Endothelial cell of umbilical vein (primary cell): ENCODE results near the gene NSMCE3. TPM values are rescaled to one million over a fixed set of nuclear protein-coding genes. Genes with fewer than 3 reads are reported as not detected.

Experiments used
- BruUV-seq: library from RNA; stranded (reverse); fragments of 400-500 nt; replicated peaks from 2 replicates; lab custom pipeline; 2021; lab: Mats Ljungman, UMichigan
- CTCF ChIA-PET: fragments of 300-600, 350-600 bp; sonication (Branson Sonifier 250); formaldehyde crosslinking; loops from one replicate; lab custom pipeline; 2021; ENCODE audit warnings: antibody characterized with exemption, inconsistent platforms; lab: Charles Lee
- POLR2A ChIA-PET: fragments of 300-600, 350-600 bp; sonication (Branson Sonifier 250); formaldehyde crosslinking; loops from one replicate; lab custom pipeline; 2021; ENCODE audit warnings: antibody characterized with exemption, inconsistent platforms; lab: Charles Lee
- DNase-seq: peaks from one replicate; pipeline ENCODE4 v3.0.0-alpha.2; 2011; ENCODE audit warnings: low read depth, low spot score
- FAIRE-seq: peaks from 2 replicates; lab custom pipeline; 2011; peaks lifted over from hg19 to GRCh38; lab: Jason Lieb, UNC
- H2AFZ ChIP-seq: 2 replicates; pipeline ENCODE4 v1.6.0; 2012; ENCODE audit warnings: low read depth, low read length, control low read depth, inconsistent platforms
- H3K27ac ChIP-seq: 2 replicates; pipeline ENCODE4 v1.5.1; 2011; ENCODE audit warnings: low read depth, mild to moderate bottlenecking, control low read depth, low read length, moderate library complexity; ENCODE audit not compliant: insufficient read depth
- H3K27me3 ChIP-seq, 2 experiments: 2 replicates each; pipeline versions ENCODE4 v1.6.0 to v1.6.1; 2011; ENCODE audit warnings: low read length in 2 of 2, mixed read lengths in 1 of 2; ENCODE audit not compliant: control insufficient read depth in 2 of 2, insufficient read depth in 2 of 2
- H3K36me3 ChIP-seq, 2 experiments: 2 replicates in 1 of 2; 3 replicates in 1 of 2; pipeline ENCODE4 v1.5.1; 2011; ENCODE audit warnings: low read length in 2 of 2, mild to moderate bottlenecking in 1 of 2, moderate library complexity in 1 of 2; ENCODE audit not compliant: control insufficient read depth in 2 of 2, insufficient read depth in 2 of 2; ENCODE audit errors: extremely low read depth in 1 of 2
- H3K4me1 ChIP-seq: 3 replicates; pipeline ENCODE4 v1.5.1; 2011; ENCODE audit warnings: mild to moderate bottlenecking, low read length; ENCODE audit not compliant: control insufficient read depth, insufficient read depth; ENCODE audit errors: extremely low read depth
- H3K4me2 ChIP-seq: 2 replicates; pipeline ENCODE4 v1.6.1; 2011; ENCODE audit warnings: low read length, control low read depth, mixed read lengths; ENCODE audit not compliant: insufficient read depth
- H3K4me3 ChIP-seq, 3 experiments: fragments of 200-600 bp in 1 of 3; sonication (generic), shearing (Covaris generic) in 1 of 3; replicated peaks in 1 of 3; 2 replicates each; pipeline ENCODE4 v1.5.1; 2011 to 2016; ENCODE audit warnings: control low read depth in 3 of 3, low read length in 3 of 3, mild to moderate bottlenecking in 2 of 3, inconsistent platforms in 1 of 3, low read depth in 1 of 3, moderate library complexity in 1 of 3; ENCODE audit not compliant: insufficient read depth in 1 of 3
- H3K79me2 ChIP-seq: 2 replicates; pipeline ENCODE4 v1.6.0; 2012; ENCODE audit warnings: low read length, inconsistent platforms; ENCODE audit not compliant: control insufficient read depth, insufficient read depth
- H3K9ac ChIP-seq: replicated peaks from 2 replicates; pipeline ENCODE3; 2011; ENCODE audit warnings: low read length, control low read depth; ENCODE audit not compliant: insufficient read depth; ENCODE audit errors: extremely low read depth
- H3K9me1 ChIP-seq: replicated peaks from 3 replicates; pipeline ENCODE4 v1.6.0; 2011; ENCODE audit warnings: mild to moderate bottlenecking, low read length; ENCODE audit not compliant: control insufficient read depth, insufficient read depth; ENCODE audit errors: extremely low read depth
- H3K9me3 ChIP-seq: replicated peaks from 2 replicates; pipeline ENCODE4 v1.5.1; 2012; ENCODE audit warnings: low read length, inconsistent platforms; ENCODE audit not compliant: control insufficient read depth, insufficient read depth
- H4K20me1 ChIP-seq: replicated peaks from 2 replicates; pipeline ENCODE3; 2011; ENCODE audit warnings: mild to moderate bottlenecking, low read length; ENCODE audit not compliant: control insufficient read depth, insufficient read depth; ENCODE audit errors: extremely low read depth
- EZH2 ChIP-seq: IDR thresholded peaks from 2 replicates; pipeline ENCODE4 v1.6.1; 2012; ENCODE audit warnings: borderline replicate concordance, low read depth, mild to moderate bottlenecking, moderate library complexity, low read length, inconsistent platforms; ENCODE audit not compliant: severe bottlenecking
- FOS ChIP-seq: IDR thresholded peaks from 2 replicates; pipeline ENCODE4 v1.6.1; 2011; ENCODE audit warnings: mild to moderate bottlenecking, low read length, moderate library complexity, borderline replicate concordance; ENCODE audit not compliant: insufficient read depth
- GATA2 ChIP-seq: IDR thresholded peaks from 2 replicates; pipeline ENCODE4 v1.7.0; 2011; ENCODE audit warnings: low read depth, mild to moderate bottlenecking, moderate library complexity, mixed read lengths, low read length; ENCODE audit not compliant: insufficient read length, insufficient read depth
- JUN ChIP-seq: IDR thresholded peaks from 2 replicates; pipeline ENCODE4 v1.6.1; 2011; ENCODE audit warnings: borderline replicate concordance, low read depth; ENCODE audit not compliant: insufficient read length, insufficient read depth
- MAX ChIP-seq: IDR thresholded peaks from 2 replicates; pipeline ENCODE4 v1.6.1; 2011; ENCODE audit not compliant: insufficient read depth, insufficient read length
- MYC ChIP-seq: IDR thresholded peaks from one replicate; pipeline ENCODE4 v1.6.1; 2011; ENCODE audit warnings: mild to moderate bottlenecking, low read depth, low read length
- POLR2A ChIP-seq: IDR thresholded peaks from 2 replicates; pipeline ENCODE4 v1.6.1; 2012; ENCODE audit warnings: low read depth, mild to moderate bottlenecking, control low read depth, low read length
- POLR2AphosphoS5 ChIP-seq: IDR thresholded peaks from 2 replicates; pipeline ENCODE4 v1.6.1; 2012; ENCODE audit warnings: low read depth, mild to moderate bottlenecking, control low read depth, low read length, moderate library complexity; ENCODE audit not compliant: insufficient read depth
- dilution Hi-C: fragments of 300-500 bp; cut with MboI; formaldehyde crosslinking; loops from one replicate; pipeline ENCODE4 v1.15.0; 2019; ENCODE audit warnings: low sequenced_read_pairs; ENCODE audit not compliant: extremely low pct_ligation_motif_present
- intact Hi-C: fragments of 100-400 bp; cut with micrococcal nuclease; formaldehyde crosslinking; loops from one replicate; pipeline ENCODE4 v1.10.0; 2022
- polyA plus RNA-seq, 4 experiments: library from polyadenylated mRNA; depleted of rRNA in 3 of 4; stranded (reverse) in 3 of 4; unstranded in 1 of 4; fragments of >200 nt; gene quantifications; 2 replicates each; pipeline versions ENCODE4 v1.2.1 to v1.2.3, GENCODE V29; 2011 to 2012; ENCODE audit warnings: missing spikeins in 1 of 4
- total RNA-seq: library from RNA; stranded (reverse); gene quantifications from 2 replicates; pipeline ENCODE4 v1.2.3, GENCODE V29; 2021
- TF ChIP-seq, protein P1 (sequence below), 2 donors: IDR thresholded peaks; 1 replicate in 1 of 2; 2 replicates in 1 of 2; pipeline ENCODE4 v1.5.1; 2011; ENCODE audit warnings: low read length in 2 of 2, mild to moderate bottlenecking in 2 of 2, moderate library complexity in 2 of 2, control low read depth in 1 of 2, inconsistent platforms in 1 of 2, low read depth in 1 of 2; ENCODE audit not compliant: insufficient read depth in 1 of 2; ENCODE audit errors: extremely low read depth in 1 of 2

Gene NSMCE3
- total and polyA plus RNA-seq, 2 donors (not counting 3 experiments of a cell fraction or from before 2014, with no cell fraction given) = 4.5 to 5.8 TPM

DNA sequence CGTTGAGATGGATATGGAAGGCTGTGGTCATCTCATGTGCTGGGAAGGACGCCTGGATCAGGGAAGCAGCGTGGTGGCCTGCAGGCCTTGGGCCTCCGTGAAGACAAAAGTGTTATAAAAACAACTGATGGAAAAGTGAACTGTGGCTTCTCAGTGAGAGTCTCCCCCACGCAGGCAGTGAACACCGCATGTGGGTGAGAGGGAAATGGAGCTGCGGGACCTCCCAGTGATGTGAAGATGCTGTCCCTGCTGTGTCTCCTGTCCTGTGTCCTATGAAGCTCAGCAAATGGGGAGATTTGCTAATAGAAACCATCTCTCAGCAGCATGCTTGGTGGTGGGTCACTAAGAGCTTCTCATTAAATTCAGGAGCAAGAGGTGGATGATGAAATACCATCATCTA, 25.1 kb downstream of the NSMCE3 start:
- Histone ChIP-seq H2AFZ (no peak overlapping the region), H3K27me3 (no peaks in the 10 kb centered on the region), H3K36me3 (no peaks in the 10 kb centered on the region), H3K9ac (no peak overlapping the region), H3K9me1 (no peaks in the 10 kb centered on the region), H3K27ac (no peak overlapping the region), H3K4me3 (no peak overlapping the region), H4K20me1 (no peaks in the 10 kb centered on the region), H3K79me2 (no peaks in the 10 kb centered on the region), H3K4me1 (no peaks in the 10 kb centered on the region), H3K9me3 (no peaks in the 10 kb centered on the region), H3K4me2 (no peak overlapping the region)
- intact Hi-C loops (loop anchor here (10.0 kb wide), 1 partner anchor 640 kb away; no protein-coding TSS in a partner anchor), dilution Hi-C loops (no loop called here)
- DNase-seq (no peak), FAIRE-seq (no peak)
- no TSS peak for BruUV-seq
- POLR2A ChIA-PET = no interaction called here
- TF ChIP-seq EZH2 (no peak), POLR2A (no peak), MAX (no peak), JUN (no peak), MYC (no peak), FOS (no peak), GATA2 (no peak), POLR2AphosphoS5 (no peak)
- TF ChIP-seq, protein P1, sequence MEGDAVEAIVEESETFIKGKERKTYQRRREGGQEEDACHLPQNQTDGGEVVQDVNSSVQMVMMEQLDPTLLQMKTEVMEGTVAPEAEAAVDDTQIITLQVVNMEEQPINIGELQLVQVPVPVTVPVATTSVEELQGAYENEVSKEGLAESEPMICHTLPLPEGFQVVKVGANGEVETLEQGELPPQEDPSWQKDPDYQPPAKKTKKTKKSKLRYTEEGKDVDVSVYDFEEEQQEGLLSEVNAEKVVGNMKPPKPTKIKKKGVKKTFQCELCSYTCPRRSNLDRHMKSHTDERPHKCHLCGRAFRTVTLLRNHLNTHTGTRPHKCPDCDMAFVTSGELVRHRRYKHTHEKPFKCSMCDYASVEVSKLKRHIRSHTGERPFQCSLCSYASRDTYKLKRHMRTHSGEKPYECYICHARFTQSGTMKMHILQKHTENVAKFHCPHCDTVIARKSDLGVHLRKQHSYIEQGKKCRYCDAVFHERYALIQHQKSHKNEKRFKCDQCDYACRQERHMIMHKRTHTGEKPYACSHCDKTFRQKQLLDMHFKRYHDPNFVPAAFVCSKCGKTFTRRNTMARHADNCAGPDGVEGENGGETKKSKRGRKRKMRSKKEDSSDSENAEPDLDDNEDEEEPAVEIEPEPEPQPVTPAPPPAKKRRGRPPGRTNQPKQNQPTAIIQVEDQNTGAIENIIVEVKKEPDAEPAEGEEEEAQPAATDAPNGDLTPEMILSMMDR (IDR thresholded peaks at IDR 0.05; ENCODE audit: extremely low read depth in 1 of 2, insufficient read depth in 1 of 2, low read depth in 1 of 2, low read length in 2 of 2) = no peak
- CTCF ChIA-PET = no interaction called here
